NCI-H1417 (cell line): ENCODE results near the gene SMIM41.
A peak's percentile ranks its signal among the peaks of the same experiment; 100 is the strongest.

Source experiments
- DNase-seq, 3 experiments: peaks; one replicate each; lab custom pipeline; 2025; lab: John Stamatoyannopoulos, UW

SMIM41 gene

DNA sequence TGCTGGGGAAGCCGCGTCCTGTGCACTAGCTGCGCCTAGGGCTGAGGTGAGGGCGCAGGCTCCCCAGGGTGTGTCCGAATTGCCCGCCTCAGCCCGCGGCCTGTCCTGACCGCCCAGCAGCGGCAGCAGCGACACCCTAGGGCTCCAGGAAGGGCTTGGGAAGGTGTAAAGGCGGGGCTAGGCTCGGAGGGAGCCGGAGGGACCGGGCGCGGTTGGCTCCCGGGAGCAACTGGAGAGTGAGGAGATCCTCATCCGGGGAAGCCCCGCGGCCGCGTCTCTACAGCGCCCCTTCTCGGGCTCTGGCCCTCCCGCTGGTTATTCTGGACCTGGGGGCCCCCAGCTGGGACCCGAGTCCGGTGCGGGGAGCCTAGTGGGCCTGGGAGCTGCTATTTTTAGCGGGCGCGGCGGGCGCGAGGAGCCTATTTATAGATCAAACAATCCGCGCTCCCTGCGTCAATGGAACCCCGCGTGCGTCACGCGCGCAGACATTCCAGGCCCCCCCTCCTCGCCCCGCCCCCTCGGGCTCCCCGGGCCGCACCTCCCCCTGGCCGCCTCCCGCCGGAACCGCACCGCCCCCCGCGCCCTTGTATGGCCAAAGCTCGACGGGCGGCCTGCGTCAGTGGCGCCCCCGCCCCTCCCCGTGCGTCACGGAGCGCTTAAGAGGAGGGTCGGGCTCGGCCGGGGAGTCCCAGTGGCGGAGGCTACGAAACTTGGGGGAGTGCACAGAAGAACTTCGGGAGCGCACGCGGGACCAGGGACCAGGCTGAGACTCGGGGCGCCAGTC lies 28.6 kb upstream of the SMIM41 start, which contains the start of gene NR4A1:
Gene NR4A1 (plus strand): TSS at position 685 of the 784 bp plus-strand sequence. CDS start 2,887 bp downstream, outside the sequence.
- peak; percentile 81 to 95 (median 95) for DNase-seq

- DNase-seq = peak; percentile 17 to 52 (median 39)
Observed at GRCh38 chr12:52052468-52053186, 26.9 kb upstream of the SMIM41 start.

DNA sequence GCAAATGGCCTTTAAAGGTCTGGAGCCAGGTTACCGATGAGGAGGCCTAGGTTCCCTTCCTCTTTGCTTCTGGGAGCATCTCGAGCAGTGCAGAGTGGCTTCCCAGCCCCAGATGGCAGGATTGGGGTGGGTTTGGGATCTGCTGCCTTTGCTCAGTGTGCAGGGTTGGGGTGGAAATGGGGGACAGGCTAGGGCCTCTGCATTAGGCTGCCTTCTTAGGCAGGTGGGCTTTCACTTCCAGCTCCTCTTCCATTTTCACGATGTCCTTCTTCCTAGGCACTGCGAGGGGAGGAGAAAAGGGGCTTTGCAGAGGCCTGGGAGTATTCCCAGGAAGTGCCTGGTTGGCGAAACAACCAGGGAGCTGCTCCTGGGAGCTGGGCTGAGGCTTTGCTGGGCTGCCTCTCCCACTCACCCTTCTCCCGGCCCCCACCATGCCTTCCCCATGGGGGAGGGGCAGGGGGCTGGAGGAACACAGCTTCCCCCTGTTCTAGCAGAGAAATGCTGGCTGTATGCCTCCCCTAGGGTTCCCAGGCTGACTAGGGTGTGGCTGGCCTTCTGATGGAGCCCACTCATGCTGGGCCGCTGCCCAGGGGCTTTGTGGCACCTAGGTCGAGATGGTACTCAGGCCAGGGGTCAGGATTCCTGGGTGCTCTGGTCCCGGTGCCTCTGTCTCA lies 25.8 kb upstream of the SMIM41 start:
- no peak for DNase-seq

GRCh38 chr12:52054231-52054832 lies 25.2 kb upstream of the SMIM41 start:
- DNase-seq = no peak

GRCh38 chr12:52054833-52055730 lies 24.4 kb upstream of the SMIM41 start:
- no peak for DNase-seq

GRCh38 chr12:52055731-52056711 lies 23.5 kb upstream of the SMIM41 start:
- DNase-seq = no peak

GRCh38 chr12:52056801-52057637 lies 22.5 kb upstream of the SMIM41 start:
- no peak for DNase-seq

- DNase-seq = peak in 1 of 3 experiments; percentile 61
Observed at GRCh38 chr12:52057638-52058576, 21.6 kb upstream of the SMIM41 start.

- DNase-seq = peak in 2 of 3 experiments; percentile 69 to 80
Observed at GRCh38 chr12:52058631-52059361, 20.7 kb upstream of the SMIM41 start.

- peak in 2 of 3 experiments; percentile 43 to 82 for DNase-seq
Observed at GRCh38 chr12:52059582-52060497, 19.7 kb upstream of the SMIM41 start.

DNA sequence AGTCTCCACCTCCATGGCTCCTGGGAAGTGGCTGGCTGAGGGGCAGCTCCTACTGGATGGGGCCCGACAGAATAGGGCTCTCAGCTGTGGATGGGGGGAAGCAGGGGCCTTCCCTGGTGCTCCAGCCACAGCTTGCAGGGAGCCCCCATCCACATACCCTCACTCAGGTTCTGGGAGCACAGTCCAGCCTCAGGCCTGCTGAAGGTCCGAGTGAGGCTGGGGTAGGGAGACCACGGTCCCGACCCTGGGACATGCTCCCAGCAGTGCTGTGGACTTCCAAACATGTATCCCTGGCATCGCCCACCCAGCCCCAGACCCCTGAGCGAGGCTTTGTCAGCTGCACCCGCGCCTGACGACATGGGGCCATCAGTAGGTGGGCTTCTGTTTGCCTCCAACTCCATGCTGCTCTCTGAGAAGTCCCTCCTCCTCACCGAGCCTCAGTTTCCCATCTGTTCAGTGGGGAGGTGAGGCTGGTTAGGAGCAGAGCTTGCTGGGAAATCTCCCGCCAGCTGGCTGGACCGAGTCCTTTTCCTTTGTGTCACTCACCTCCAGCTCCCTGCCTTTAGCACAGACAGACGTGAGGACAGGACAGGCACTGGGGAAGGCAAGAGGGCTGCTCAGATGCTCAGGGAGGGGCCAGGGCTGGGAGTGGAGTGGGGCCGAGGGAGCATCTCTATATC lies 18.9 kb upstream of the SMIM41 start:
- no peak for DNase-seq

DNA sequence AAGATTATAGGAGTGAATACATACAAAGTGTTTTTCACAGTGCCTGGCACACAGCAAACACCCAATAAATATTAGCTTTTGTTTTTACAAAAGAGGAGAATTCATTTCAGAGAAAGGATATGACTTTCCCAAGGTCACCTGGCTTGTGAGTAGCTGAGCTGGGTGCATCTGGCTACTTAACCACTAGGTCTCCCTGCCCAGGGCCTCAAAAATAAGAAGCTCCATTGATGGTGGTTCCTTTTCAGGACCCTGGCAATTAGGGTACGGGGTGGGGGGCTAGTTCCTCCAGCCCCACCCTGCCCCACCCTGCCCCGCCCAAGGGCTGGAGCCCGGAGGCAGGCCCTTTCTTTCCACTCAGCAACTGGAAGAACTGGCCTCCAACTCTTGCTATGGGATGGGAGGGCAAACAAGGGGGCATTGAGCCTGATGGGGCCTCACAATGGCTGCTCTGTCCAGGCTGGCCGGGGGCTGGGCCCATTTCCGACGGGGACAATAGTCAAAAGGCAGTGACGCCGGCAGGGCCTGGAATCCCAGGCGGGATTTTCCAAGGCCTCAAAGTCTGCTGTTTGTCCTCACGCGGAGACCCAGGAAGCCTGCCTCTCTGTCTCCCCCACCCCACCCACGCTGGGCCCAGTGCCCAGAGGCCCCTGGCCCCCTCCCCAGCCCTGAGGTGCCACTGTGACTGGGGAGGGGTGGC lies 17.9 kb upstream of the SMIM41 start:
- DNase-seq = no peak

DNA sequence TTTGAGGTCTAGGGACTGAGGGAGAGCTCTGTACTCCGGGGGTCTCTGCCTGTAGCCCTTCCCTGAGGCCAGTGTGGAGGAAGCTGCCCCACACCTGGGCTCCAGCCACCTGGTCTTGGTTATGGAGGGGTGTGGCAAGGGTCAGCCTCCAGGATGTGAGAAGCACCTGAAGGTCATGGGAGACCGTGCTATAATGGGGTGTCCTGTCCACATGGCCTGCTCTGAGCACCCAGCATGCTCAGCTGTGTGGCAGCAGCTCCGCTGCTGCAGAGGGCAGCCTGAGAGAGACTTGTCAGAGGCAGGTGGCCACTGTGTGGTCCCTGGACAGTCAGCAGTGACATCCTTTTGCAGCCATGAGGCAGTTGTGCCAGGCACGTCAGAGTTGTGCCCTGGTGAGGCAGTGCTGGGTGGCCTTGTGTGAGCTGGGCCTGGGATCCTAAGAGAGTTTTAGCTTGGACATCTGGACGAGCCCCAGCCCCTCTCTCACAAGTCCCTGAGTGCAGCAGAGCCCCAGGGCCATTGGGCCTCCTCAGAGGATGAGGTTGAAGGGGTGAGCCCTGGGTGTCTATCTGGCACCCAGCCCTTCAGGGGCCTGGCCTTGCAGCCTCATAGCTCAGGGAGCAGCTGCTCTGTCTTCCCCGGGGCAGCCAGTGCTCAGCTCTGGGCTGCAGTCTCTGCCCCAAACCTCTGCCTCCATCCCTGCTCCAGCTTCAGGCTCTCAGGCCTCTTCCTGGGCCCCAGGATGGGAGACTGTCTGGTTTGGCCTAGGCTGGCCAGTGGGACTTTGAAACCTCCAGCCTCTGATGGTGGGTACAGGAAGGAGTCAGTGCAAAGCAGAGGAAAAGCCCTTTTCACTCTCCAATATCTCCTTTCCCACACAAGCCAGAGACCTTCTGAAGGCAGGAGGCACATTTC lies 17.1 kb upstream of the SMIM41 start:
- no peak for DNase-seq
